Measurements from ENCODE around the gene ZSCAN9. TPM values are rescaled to one million over a fixed set of nuclear protein-coding genes. Genes with fewer than 3 reads are reported as not detected.

Gene ZSCAN9
- total and polyA plus RNA-seq, 9 of the 15 experiments (the other 6 are each of a cell fraction or from before 2014, with no cell fraction given), result 18.8 to 48.9 (median 28.7) TPM

GRCh38 chr6:28266962-28267694, 42.1 kb downstream of the ZSCAN9 start, which contains the start of gene ZSCAN26 (continued):
- TF ChIP-seq TAF9B (IDR thresholded peaks at IDR 0.05; ENCODE audit: partially characterized antibody) (peak; percentile 88), ZNF253 (CRISPR knock-in tag; conservative IDR thresholded peaks at IDR 0.05) (no peak), CHCHD3 (CRISPR knock-in tag; IDR thresholded peaks at IDR 0.05) (no peak), ARID1B (IDR thresholded peaks at IDR 0.05) (no peak; the same call in 1 of the 2 replicates), ZNF512 (tag; IDR thresholded peaks at IDR 0.05) (0 out of 2 replicates have a peak, but pooled peaks have one; percentile 44), RNF2 (IDR thresholded peaks at IDR 0.05) (0 out of 2 replicates have a peak, but pooled peaks have one; percentile 33), EHMT2 (IDR thresholded peaks at IDR 0.05) (peak; percentile 40; the same call in 1 of the 2 replicates), SRSF1 (IDR thresholded peaks at IDR 0.05; ENCODE audit: low read depth, low read length) (no peak), KAT2B (IDR thresholded peaks at IDR 0.05; ENCODE audit: low read depth, low read length) (no peak), THAP12 (CRISPR knock-in tag; IDR thresholded peaks at IDR 0.05) (peak; percentile 99), PML (IDR thresholded peaks at IDR 0.05; ENCODE audit: low read length) (peak; percentile 56; the same call in 1 of the 2 replicates), ZNF586 (CRISPR knock-in tag; conservative IDR thresholded peaks at IDR 0.05) (no peak), XRCC4 (IDR thresholded peaks at IDR 0.05; ENCODE audit: extremely low read depth, insufficient read depth, insufficient read length) (no peak), ZNF280B (CRISPR knock-in tag; IDR thresholded peaks at IDR 0.05) (no peak), PHF21A (IDR thresholded peaks at IDR 0.05; ENCODE audit: borderline replicate concordance, low read depth) (no peak), RB1 (IDR thresholded peaks at IDR 0.05; ENCODE audit: low read depth) (peak; percentile 86), AFF1 (IDR thresholded peaks at IDR 0.05; ENCODE audit: low read depth in 1 of 2, partially characterized antibody in 2 of 2) (peak in 1 of 2 experiments; percentile 46), ELK3 (CRISPR knock-in tag; IDR thresholded peaks at IDR 0.05) (no peak)

Measured in K562 (cell line).